A172 (cell line): Measurements from ENCODE around the gene ADAMTS16. TPM values are rescaled to one million over a fixed set of nuclear protein-coding genes. Genes with fewer than 3 reads are reported as not detected.
A peak's percentile ranks its signal among the peaks of the same experiment; 100 is the strongest.

Source experiments
- DNase-seq: peaks from one replicate; pipeline ENCODE4 v3.0.0-alpha.2; 2015; ENCODE audit warnings: low spot score
- total RNA-seq: library from RNA; depleted of rRNA; stranded (reverse); fragments of >200 nt; shearing (Covaris generic); gene quantifications from 2 replicates; pipeline ENCODE4 v1.2.3, GENCODE V29; 2014

The ADAMTS16 gene
- total RNA-seq, 1 experiment from 2014 or later: 3.5 TPM

GRCh38 chr5:5144441-5144840 is 4.3 kb downstream of the ADAMTS16 start:
- no peak for DNase-seq

GRCh38 chr5:5145651-5146529 is 5.8 kb downstream of the ADAMTS16 start:
- peak; percentile 96 for DNase-seq

- DNase-seq: no peak
These were observed 6.5 kb downstream of the ADAMTS16 start for GRCh38 chr5:5146530-5147160.

GRCh38 chr5:5149154-5149553 is 9.0 kb downstream of the ADAMTS16 start:
- DNase-seq: no peak

- DNase-seq: no peak
These were observed 10.5 kb downstream of the ADAMTS16 start for GRCh38 chr5:5150667-5151066.

GRCh38 chr5:5154733-5155132 is 14.6 kb downstream of the ADAMTS16 start:
- DNase-seq: no peak

- no peak for DNase-seq
These were observed 15.5 kb downstream of the ADAMTS16 start for GRCh38 chr5:5155617-5156016.

- no peak for DNase-seq
These were observed 16.4 kb downstream of the ADAMTS16 start for GRCh38 chr5:5156471-5157082.

- no peak for DNase-seq
These were observed 18.4 kb downstream of the ADAMTS16 start for GRCh38 chr5:5158472-5158895.

- no peak for DNase-seq
These were observed 19.4 kb downstream of the ADAMTS16 start for GRCh38 chr5:5159282-5160103.

GRCh38 chr5:5164163-5164562 is 24.0 kb downstream of the ADAMTS16 start:
- no peak for DNase-seq

- peak; percentile 74 for DNase-seq
These were observed 25.4 kb downstream of the ADAMTS16 start for GRCh38 chr5:5165541-5166002.

GRCh38 chr5:5169466-5169865 is 29.3 kb downstream of the ADAMTS16 start:
- DNase-seq: no peak

- DNase-seq: no peak
These were observed 38.0 kb downstream of the ADAMTS16 start for GRCh38 chr5:5178136-5178535.

GRCh38 chr5:5178580-5178979 is 38.5 kb downstream of the ADAMTS16 start:
- DNase-seq: no peak

GRCh38 chr5:5179079-5179478 is 38.9 kb downstream of the ADAMTS16 start:
- peak; percentile 53 for DNase-seq

- DNase-seq: no peak
These were observed 39.5 kb downstream of the ADAMTS16 start for GRCh38 chr5:5179597-5179996.

- no peak for DNase-seq
These were observed 41.7 kb downstream of the ADAMTS16 start for GRCh38 chr5:5181650-5182324.

- no peak for DNase-seq
These were observed 42.5 kb downstream of the ADAMTS16 start for GRCh38 chr5:5182508-5183188.

- DNase-seq: no peak
These were observed 43.1 kb downstream of the ADAMTS16 start for GRCh38 chr5:5183189-5183699.
